ENCODE measurements around the gene TLR9.

Gene TLR9

GRCh38 chr3:52202384-52203077 is 22.9 kb downstream of the TLR9 start:
- TF ChIP-seq CTCF (IDR thresholded peaks at IDR 0.05; ENCODE audit: low read depth, low read length) = no peak
- no peak for DNase-seq (ENCODE audit: low read depth, low spot score)
- H3K4me3 ChIP-seq (ENCODE audit: low read depth, low read length) = no peak overlapping the region
- in situ Hi-C loops (cut with HindIII; ENCODE audit: low sequenced_read_pairs) = no loop called here

DNA sequence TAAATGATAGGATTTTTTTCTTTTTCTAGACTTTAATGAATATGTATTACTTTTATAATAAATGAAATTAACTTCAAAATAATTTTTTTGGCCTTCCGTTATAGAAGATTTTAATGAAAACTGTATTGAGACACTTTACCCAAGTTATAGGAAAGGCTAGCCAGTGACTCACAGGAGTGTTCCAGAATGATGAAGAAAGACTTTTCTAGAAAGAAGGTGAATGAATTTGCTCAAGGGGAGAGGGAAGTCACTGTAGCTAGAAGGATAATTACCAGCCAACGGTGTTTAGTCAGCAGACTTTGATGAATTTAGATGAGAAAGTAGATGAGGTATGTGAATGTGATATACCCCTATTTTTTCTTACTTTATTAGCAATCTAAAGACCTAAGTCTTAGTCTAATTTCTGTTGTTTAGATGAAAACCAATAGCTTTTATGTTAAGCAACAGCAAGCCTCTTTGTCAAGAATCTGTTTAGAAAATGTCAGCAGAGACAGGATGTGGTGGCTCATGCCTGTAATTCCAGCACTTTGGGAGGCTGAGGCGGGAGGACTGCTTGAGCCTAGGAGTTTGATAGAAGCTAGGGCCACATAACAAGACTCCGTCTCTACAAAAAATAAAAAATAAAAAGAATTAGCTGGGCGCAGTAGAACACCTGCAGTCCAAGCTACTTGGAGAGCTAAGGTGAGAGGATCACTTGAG is 24.3 kb downstream of the TLR9 start:
- no peak for TF ChIP-seq CTCF (IDR thresholded peaks at IDR 0.05; ENCODE audit: low read depth, low read length)
- in situ Hi-C loops (cut with HindIII; ENCODE audit: low sequenced_read_pairs) = no loop called here
- H3K4me3 ChIP-seq (ENCODE audit: low read depth, low read length) = no peak overlapping the region
- no peak for DNase-seq (ENCODE audit: low read depth, low spot score)

DNA sequence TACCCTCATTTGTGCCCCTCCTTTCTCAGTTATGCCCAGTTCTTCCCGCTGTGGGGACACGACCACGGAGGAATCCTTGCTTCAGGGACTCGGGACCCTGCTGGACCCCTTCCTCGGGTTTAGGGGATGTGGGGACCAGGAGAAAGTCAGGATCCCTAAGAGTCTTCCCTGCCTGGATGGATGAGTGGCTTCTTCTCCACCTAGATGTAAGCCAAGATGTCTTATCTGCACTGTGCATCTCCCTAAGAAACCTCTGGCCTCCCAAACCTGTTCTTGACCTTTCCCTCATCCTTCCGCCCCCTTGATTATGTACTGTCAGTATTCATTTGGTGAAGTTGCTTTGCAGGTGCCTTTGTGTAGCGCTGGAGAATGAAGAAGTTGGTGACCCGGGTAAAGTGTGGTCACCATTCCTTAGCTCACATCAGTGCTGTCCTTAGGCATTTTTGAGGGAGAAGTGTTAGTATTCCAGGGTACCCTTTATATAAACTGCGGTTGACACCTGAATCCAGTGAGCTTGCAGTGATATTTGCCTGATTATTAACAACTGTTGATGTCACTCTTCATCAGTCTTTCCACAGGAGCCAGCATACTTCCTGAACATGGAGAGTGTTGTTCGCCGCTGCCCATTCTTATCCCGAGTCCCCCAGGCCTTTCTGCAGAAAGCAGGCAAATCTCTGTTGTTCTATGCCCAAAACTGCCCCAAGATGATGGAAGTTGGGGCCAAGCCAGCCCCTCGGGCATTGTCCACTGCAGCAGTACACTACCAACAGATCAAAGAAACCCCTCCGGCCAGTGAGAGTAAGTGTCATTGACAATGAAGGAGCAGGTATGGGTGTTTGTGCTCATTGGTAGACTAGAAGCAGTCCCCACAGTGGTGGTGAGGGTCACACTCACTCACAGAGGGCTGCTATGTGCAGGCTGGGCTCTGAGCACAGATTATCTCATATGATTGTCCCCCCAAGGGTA is 26.5 kb downstream of the TLR9 start:
- in situ Hi-C loops (cut with HindIII; ENCODE audit: low sequenced_read_pairs) = no loop called here
- H3K4me3 ChIP-seq (ENCODE audit: low read depth, low read length) = peak overlapping the region; percentile 90
- TF ChIP-seq CTCF (IDR thresholded peaks at IDR 0.05; ENCODE audit: low read depth, low read length) = no peak
- DNase-seq (ENCODE audit: low read depth, low spot score) = no peak

- in situ Hi-C loops (cut with HindIII; ENCODE audit: low sequenced_read_pairs) = no loop called here
- DNase-seq (ENCODE audit: low read depth, low spot score) = peak; percentile 88
- peak; percentile 8 for TF ChIP-seq CTCF (IDR thresholded peaks at IDR 0.05; ENCODE audit: low read depth, low read length)
- peak within 1 kb of the TSS; percentile 90 for H3K4me3 ChIP-seq (ENCODE audit: low read depth, low read length)
These were observed 27.4 kb downstream of the TLR9 start, which contains the start of gene ALAS1 for GRCh38 chr3:52197842-52198625. ALAS1 (plus strand) TSS chr3:52198160; CDS start chr3:52199242, 1,082 bp downstream.

- DNase-seq (ENCODE audit: low read depth, low spot score) = no peak
- in situ Hi-C loops (cut with HindIII; ENCODE audit: low sequenced_read_pairs) = no loop called here
- no peak for TF ChIP-seq CTCF (IDR thresholded peaks at IDR 0.05; ENCODE audit: low read depth, low read length)
- H3K4me3 ChIP-seq (ENCODE audit: low read depth, low read length) = peak overlapping the region; percentile 90
These were observed 28.0 kb downstream of the TLR9 start for GRCh38 chr3:52197499-52197841.

GRCh38 chr3:52196977-52197376 is 28.5 kb downstream of the TLR9 start:
- in situ Hi-C loops (cut with HindIII; ENCODE audit: low sequenced_read_pairs) = no loop called here
- no peak for DNase-seq (ENCODE audit: low read depth, low spot score)
- no peak overlapping the region for H3K4me3 ChIP-seq (ENCODE audit: low read depth, low read length)
- TF ChIP-seq CTCF (IDR thresholded peaks at IDR 0.05; ENCODE audit: low read depth, low read length) = no peak

Measured in astrocyte of the spinal cord (primary cell).